Fibroblast of skin of back (primary cell): Measurements from ENCODE around the gene ACKR2.
A peak's percentile ranks its signal among the peaks of the same experiment; 100 is the strongest.
"Not testable (repeated sequence)": the region's sequence is repeated elsewhere in the genome, so short reads cannot be mapped to it uniquely, and the experiment has no call there.

Source experiments
- DNase-seq: peaks from one replicate; pipeline ENCODE4 v3.0.0-alpha.2; 2013

ACKR2 gene

DNA sequence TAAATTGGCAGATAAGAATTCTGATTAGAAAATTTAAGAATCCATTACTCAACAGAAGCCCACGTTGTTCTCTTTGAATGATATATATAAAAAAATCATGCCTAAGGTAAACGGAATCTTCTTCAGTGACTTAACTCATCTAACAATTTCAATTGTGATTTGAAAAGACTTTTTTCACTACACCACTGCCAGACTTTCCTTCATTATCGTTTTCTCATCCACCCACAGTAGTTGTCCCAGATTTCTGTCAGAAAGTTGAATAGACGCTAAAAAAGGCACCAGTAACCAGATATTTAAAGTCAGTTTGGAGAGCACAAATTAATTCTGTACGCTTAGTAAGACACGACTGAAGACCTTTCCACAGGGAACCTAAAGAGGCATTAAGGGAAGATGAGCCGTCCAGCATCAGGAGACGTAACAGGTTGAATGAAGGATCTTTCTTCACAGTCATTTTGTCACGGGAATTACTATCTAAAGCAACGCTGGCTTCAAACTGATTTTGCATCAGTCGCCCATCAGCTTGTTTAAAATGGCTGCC is 6.3 kb upstream of the ACKR2 start:
- no peak for DNase-seq

DNA sequence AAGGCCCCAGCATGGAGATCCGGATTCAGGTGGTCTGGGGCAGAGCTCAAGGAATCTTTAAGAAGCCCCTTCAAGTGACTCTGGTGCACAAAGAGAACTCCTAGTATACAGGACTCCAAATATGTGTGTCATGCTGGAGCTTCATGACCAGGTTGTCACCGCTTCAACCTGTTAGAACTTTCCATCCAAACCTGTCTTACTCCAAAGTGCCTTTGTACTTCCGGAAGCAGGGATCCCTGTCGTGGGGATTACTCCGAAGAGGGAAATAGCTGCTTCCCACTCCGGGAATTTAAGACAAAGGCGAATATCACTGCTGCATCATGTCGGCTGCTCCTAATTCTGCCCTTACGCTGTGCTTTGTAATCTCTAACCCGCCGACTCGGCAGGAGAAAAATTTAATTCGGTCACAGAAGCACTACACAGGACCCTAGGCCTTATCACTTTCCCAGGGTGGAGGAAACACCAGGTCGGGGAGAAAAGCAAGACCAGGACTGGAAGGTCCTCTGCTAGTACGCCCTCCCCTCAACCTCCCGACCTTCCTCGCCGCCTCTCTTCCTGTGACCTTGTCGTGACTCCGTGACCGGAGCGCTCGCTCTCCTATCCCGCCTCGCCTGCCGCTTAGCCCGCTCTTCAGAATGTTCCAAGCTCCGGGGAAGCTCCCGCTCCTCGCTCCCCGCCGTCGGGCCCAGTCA is 5.7 kb upstream of the ACKR2 start:
- DNase-seq, result no peak

DNA sequence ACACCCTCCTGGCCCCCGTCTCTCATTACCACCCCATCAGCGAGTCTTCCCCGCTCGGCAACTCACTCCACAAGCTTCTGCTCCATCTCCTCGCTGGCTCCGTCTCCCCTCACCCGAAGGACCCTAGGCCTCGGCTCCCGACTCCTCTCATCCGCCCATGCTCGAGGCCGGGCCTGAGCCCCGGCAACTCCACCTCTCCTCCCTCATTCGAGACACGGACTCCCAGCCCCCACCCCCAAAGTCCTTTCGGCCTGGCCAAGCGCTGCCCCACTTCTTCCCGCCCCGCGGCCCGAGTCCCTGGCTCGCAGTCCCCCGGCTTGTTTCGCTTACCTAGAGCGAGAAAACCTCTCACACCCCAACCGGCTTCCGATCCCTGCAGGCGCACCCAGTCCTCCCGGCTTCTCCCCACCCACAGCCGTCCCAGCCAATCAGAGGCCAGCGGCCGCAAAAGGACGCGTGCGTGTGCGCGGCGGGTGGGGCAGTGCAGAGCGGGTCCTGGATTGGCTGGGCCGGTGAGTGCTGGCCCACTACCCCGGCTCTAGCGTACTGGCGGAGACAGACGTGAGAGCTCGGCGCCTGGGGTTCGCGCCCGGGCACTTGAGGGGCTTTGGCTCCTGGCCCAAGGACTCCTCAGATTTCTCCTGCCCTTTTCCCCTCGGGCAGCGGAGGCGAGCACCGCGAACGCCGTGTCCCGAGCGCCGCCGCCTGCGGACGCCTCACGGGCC is 5.0 kb upstream of the ACKR2 start, which contains the start of gene HIGD1A:
Gene HIGD1A, minus strand, starts transcription at position 385 of the 725 bp plus-strand sequence. CDS start 10,237 bp downstream, outside the sequence.
- peak; percentile 96 for DNase-seq

GRCh38 chr3:42804831-42805132 is 4.5 kb upstream of the ACKR2 start:
- DNase-seq, result no peak

- peak; percentile 11 for DNase-seq
These were observed 4.0 kb upstream of the ACKR2 start for GRCh38 chr3:42805141-42805821.

DNA sequence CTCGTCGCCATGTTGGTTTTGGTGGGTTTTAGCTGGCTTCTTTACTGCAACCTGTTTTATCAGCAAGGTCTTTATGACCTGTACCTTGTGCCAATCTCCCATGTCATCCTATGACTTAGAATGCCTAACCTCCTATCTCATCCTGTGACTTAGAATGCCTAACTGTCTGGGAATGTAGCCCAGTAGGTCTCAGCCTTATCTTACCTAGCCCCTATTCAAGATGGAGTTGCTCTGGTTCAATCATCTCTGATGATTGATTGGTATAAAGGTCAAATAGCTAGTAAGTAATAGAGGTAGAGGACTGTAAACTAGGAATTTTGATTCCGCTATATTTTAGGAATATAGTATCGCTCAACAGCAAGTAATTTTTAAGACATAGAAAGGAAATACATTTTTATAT is 1.3 kb upstream of the ACKR2 start:
- DNase-seq, result no peak

DNA sequence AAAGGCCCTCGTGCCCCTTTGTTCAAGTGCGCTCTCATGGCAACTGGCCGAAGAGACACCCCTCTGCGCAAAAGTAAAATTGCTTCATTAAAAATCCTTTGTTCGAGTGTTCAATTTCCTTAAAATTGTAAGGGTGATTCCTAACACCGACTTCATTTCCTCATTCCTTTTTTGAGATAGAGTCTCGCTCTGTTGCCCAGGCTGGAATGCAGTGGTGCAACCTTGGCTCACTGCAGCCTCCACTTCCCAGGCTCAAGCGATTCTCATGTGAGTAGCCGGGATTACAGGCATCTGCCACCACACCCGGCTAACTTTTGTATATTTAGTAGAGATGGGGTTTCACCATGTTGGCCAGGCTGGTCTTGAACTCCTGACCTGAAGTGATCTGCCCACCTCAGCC is 1.5 kb downstream of the ACKR2 start:
- DNase-seq, result not testable (repeated sequence)

DNA sequence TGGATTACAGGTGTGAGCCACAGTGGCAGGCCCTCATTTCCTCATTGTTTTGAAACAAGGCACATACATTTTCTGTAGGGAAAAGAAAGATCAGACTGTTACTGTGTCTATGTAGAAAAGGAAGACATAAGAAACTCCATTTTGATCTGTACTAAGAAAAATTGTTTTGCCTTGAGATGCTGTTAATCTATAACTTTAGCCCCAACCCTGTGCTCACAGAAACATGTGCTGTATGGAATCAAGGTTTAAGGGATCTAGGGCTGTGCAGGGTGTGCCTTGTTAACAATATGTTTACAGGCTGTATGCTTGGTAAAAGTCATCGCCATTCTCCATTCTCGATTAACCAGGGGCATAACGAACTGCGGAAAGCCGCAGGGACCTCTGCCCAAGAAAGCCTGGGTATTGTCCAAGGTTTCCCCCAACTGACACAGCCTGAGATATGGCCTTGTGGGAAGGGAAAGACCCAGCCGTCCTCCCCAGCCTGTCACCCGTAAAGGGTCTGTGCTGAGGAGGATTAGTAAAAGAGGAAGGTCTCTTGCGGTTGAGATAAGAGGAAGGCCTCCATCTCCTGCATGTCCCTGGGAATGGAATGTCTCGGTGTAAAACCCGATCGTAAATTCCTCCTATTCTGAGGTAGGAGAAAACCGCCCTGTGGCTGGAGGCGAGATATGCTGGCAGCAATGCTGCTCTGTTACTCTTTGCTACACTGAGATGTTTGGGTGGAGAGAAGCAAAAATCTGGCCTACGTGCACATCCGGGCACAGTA is 2.1 kb downstream of the ACKR2 start:
- DNase-seq, result not testable (repeated sequence)

DNA sequence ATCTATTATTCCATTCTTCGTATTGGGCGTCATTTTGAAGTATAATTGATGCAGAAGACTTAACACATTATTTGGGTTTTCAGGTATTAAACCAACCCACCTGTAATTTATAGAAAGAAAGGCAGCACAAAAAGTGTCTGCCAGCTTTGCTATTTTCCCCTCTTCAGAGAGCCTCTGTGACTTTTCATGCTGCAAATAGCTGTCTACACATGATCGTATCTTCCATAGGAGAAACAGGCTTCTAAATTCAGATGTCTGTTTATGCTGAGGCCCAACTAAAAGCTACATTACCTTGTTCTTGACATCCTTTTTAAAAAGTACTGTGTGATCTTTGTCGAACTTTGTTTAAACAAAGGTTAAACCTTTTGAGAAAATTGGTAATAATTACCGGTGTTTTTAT is 5.0 kb downstream of the ACKR2 start:
- DNase-seq, result no peak

DNA sequence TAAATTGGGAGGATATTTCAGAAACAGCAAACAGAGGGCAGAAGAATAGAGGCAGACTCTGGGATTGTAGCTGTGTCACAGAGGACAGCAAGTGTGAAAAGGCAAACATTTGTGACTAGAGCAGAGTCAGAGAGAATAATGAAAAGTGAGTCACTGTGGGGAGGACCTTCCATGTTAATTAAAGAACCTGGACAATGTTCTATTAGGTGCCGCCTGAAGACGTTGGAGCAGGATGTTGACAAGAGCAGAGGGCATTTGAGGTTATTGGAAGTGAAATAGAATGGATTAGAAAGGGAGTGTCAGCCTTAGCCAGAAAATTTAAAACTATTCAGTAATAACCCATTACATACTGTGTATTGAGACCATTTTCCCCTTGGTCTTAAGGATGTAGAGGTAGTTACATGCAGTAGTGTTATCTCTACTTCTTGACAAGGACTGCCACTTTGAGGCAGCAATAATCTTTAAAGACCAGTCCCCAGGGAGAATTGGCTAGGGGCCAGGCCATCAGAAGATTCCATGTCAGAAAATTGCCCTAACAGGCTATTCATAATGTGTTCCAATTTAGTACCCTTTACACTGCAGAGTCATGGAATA is 5.8 kb downstream of the ACKR2 start:
- no peak for DNase-seq

GRCh38 chr3:42815826-42816225 is 6.6 kb downstream of the ACKR2 start:
- no peak for DNase-seq

DNA sequence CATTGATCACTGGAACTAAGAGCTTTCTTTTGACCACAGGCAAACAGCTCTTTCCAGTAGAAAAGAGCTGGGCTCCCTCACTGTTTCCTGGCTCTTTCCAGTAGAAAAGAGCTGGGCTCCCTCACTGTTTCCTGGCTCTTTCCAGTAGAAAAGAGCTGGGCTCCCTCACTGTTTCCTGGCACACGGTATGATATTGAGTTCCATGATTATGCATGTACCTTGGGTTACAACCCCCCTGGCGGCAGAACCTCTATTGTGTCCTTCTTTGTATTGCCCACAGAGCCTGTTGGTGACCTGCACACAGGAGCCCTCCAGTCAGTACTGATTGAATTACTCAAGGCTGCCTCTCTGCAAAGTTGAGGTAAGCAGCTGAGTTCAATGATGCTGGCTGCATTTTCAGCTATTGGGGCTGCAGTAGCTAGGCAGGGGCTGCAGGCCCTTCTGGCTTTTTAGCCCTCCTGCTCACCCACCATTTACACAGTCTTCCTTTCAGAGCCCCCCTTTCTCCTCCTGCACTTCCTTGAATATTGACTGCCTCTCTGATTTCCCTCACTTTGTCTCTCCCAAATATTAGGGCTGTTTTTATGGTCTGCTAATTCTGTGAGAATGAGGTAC is 10.2 kb downstream of the ACKR2 start:
- no peak for DNase-seq

DNA sequence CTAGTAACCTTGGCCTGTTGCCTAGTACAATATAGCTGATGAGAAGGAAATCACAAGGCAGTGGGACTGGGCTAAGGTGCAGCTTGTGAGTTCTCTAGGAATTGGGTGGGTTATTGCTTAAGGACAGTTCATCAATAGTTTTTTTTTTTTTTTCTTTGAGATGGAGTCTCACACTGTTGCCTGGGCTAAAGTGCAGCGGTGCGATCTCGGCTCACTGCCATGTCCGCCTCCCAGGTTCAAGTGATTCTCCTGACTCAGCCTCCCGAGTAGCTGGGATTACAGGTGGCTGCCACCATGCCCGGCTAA is 11.5 kb downstream of the ACKR2 start:
- no peak for DNase-seq

DNA sequence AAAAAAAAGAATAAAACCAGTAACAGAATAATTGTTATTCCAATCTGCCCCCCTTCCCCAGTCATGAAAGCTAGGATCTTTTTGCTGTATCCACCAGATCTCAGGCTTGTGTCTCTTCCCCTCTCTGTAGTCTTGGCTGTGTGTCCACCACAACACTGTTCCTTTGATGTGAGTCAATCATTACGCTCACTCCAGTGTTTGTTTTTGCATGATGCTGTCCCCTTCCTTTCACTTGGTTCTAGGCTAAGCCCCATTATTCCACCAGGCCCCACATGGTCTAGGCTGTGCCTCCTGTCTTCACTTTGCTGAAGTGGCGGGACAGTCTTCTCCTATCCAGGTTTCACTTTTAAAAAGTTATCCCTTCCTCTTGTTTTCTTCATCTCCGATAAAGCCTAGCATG is 13.6 kb downstream of the ACKR2 start:
- no peak for DNase-seq

DNA sequence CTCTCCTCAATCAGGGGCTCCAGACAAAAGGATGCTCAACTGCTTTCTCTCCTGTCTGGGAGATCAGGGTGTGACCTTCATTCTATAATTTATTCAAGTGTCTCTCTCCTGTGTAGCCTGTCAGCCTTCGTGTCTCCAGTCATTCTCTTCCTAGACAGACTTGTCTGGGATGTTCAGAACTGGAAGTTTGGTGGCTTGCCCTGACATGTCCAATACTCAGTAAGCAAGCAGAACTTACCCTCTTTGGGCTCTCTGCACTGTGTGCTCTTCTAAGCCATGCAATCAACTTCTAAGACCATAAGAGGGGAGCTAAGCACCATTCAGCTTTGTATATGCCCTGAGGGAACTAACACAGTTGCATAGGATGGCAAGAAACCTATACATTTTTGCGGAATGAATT is 14.1 kb downstream of the ACKR2 start:
- no peak for DNase-seq

DNA sequence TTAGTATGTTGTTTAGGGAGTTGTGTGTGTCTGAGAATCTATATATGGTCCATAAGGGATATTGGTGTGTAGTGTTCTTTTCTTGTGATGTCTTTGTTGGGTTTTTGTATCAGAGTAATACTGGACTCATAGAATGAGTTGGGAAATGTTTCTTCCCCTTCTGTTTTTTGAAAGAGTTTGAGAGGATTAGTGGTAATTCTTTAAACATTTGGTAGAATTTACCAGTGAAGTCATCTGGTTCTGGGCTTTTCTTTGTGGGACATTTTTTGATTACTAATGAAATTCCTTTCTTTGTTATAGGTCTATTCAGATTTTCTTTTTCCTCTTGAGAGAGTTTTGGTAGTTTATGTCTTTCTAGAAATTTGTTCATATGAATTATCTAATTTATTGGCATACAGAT is 16.9 kb downstream of the ACKR2 start:
- no peak for DNase-seq

DNA sequence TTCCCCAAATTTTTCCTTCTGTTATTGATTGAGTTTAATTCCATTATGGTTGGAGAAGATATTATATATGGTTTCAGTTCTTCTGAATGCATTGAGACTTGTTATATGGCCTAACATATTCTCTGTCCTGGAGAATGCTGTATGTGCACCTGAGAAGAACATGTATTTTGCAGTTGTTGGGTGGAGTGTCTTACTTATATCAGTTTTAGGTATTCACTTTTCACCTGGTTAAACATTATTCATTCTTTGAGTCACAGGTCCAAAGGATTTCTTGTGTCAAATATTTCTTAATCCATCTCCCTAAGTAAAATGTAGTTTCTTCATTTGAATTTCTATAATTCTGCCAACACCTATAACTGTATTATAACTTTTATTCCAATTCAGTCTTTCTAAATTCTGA is 17.8 kb downstream of the ACKR2 start:
- DNase-seq, result no peak

GRCh38 chr3:42827654-42828053 is 18.4 kb downstream of the ACKR2 start:
- no peak for DNase-seq

DNA sequence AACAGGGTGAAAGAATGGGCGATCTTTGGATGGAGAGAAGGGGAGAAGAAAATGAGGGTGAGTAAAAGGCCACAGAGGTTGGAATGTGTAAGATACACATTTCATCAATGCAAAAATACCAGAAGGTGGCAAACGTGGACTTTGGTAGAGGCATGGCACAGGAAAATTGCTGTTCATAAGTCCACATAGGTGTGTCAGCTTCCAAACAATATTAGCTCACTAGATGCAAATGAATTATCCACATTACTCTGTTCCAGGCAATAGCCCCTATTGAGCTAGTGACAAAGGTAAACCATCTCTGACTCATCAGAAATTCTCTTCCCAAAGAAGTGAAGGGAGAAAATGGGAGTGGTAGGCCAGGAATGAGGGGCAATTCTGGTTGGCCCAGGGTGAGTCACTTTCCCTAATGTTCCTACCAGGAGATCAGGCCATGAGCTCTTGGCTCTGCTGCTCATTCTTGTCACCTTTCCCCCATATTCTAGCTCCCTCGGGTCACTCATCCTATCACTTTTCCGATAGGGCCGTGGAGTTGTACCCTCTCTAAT is 19.9 kb downstream of the ACKR2 start:
- no peak for DNase-seq

- DNase-seq, result no peak
These were observed 20.6 kb downstream of the ACKR2 start for GRCh38 chr3:42829628-42830436.
